Inferior parietal cortex (tissue), 1 donor: ENCODE results near the gene CYB5D1.

Experiments used
- DNase-seq: peaks from one replicate; pipeline ENCODE4 v3.0.0-alpha.2; 2016; ENCODE audit errors: extremely low spot score

Gene CYB5D1

DNA sequence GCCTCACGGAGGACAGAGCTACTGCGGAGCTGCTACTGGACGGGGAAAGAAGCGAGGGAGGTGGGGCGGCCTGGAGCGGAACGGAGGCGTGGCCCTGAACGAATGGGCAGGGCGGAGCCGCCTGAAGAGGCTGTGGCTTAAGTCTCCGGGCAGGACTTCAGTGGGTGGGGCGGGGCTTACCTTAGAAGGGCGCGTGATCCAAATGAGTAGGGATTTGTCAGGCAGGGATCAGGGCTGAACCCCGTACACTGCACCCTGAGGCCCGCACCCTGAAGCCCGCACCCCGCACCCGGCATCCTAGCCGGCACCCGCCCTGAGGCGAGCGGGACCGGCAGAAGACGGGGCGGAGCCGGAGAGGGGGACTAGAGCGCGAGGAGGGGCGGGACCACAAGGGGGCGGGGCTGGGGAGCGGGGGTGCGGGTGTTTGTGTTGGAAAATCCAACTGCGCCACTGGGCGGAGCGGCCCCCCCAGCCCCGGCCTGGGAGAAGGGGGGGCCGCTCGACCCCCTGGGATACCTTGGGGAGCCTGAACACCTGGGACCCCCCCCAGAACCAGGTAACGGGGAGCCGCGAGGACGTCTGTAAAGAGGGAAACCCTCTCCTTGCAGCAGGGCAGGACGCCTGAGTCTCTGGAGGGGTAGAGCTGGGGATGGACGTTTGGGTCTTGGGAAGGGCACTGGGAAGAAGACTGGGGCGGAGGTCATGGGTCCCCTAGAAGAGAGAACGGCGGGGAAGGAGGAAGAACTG, 23.8 kb upstream of the CYB5D1 start, which contains the start of gene KDM6B:
TSS of gene KDM6B (plus strand) at position 423 of the 747 bp plus-strand sequence. CDS start 11,338 bp downstream, outside the sequence.
- DNase-seq: peak; percentile 72

- DNase-seq: no peak
These were observed 23.3 kb upstream of the CYB5D1 start for GRCh38 chr17:7834542-7834956.

- peak; percentile 95 for DNase-seq
These were observed 22.6 kb upstream of the CYB5D1 start for GRCh38 chr17:7834957-7835813.

GRCh38 chr17:7835814-7836595, 21.8 kb upstream of the CYB5D1 start:
- peak; percentile 65 for DNase-seq

DNA sequence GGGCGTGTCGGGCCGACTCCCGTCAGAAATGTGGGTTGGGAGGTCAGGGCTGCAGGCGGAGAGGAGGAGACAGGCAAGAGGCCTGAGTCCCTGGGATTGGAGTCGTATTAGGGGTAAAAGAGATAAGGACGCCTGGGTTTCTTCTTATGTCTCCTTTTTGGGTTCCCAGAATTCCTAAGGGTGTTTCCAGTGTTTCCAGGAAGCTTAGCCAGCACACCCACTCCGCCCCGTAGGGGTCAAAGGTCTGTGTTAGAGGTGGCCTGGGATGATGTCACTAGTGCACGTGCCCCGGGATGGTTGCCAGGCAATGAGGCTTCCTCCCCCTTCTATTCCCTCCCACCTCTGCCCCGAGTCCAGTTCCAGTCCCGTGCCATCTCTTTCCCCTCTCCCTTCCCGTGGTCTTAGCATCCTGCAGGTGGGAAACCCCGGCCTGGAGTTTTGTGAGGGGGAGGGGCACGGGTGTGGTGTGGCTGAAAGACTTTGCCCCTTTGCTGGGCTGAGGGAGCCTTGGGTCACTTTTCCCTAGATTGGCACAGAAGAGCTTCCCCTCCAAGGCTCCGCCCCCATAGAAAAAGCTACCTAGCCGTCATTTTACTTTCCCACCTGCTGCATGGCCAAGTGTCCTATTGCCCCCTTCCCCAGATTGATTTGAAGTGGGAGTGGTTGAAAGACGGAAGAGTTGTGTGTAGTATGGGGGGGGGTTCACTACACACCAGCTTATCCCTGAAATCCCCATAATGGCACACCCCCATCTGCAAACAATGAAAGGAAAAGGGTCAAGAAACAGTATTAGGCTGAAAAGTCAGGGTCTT, 21.0 kb upstream of the CYB5D1 start:
- DNase-seq: peak; percentile 62

DNA sequence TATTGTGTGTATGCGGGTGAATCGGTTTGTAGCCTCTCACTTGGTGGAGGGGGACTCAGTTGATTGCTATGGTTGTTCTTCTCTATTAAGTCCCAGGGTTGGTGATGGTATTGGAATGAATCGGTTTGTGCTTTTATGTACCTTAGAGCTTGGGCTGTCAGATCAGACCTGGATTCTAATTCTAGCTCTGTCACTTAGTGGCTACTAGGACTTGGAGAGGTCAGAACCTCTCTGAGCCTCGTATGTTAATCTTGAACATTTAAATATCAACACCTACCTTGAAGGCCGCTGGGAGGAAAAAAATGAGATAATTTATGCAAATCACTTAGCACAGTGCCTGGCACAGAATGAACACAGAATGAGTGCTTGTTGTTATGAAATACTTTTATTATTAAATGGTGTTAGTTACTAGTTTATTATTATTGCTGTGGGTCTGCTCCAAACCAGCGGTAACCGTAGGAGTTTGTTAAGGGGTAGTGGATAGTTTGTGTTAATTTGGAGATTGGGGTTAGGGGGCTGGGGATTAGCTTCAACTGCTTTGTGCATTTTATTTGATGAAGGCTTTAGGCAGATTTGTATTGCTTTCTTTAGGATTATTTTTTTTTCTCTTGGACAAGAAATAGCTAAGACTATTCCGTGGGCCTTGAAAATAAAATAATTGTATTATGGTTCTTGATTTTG, 20.3 kb upstream of the CYB5D1 start:
- no peak for DNase-seq

DNA sequence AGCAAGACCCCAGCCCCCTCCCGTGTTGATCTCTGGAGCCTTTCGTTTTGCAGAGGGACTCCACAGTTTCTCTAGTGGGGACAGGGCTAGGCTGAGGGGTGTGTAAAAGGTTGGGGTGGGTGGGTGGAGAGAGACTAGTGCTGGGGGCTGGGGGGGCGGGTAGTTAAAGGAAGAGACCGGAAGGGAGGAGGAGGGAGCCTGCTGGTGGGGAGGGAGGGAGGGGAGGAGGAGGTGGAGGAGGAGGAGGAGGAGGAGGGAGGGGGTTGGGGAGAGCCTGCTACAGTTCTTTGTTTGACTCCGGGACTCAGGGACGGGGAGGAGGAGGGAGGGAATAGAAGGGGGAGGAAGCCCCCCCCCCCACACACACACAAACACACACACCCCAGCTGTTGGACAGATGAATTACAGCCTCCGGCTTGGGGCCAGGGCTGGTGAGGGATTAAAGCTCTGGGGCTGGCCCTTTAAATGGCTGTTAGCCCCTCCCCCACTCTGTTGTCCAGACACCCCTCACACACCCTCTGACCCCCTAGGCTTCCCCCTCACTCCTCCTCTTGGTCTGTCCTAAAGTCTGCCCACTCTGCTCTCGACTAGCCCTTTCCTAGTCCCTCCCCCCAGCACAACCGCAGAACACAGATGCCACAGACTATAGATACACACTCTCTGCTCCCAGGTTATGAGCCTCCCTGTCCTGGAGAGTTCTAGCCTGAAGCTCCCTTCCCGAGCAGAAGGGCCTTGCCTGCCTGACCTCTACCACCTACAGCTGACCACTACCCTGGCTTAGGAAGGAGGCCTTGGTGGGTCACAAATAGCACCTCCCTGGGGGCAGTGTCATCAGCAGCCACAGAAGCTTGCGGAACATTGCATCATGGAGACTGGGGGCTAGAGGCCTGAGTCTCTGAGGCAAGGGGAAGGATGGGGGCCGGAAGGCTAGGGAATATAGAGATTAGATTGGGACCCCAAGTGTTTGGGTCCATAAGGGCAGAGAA, 19.4 kb upstream of the CYB5D1 start:
- no peak for DNase-seq

GRCh38 chr17:7839190-7839875, 18.5 kb upstream of the CYB5D1 start:
- no peak for DNase-seq

DNA sequence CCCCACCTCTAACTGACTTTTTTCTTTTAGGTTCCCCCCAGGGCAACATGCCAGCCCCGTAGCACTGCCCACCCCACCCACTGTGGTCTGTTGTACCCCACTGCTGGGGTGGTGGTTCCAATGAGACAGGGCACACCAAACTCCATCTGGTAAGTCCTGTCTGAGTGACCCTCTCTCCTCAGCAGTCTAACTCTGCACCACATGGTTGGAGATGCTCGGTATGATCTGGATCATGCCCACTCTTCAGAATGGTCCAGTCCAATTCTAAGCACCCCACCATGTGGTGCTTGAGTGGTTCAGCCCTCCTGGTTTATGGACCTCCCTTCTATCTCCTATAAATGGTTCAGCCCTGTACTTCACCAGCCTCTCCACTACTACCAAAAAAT, 17.9 kb upstream of the CYB5D1 start:
- DNase-seq: no peak

GRCh38 chr17:7840441-7840840, 17.4 kb upstream of the CYB5D1 start:
- no peak for DNase-seq

GRCh38 chr17:7840875-7841274, 16.9 kb upstream of the CYB5D1 start:
- no peak for DNase-seq

DNA sequence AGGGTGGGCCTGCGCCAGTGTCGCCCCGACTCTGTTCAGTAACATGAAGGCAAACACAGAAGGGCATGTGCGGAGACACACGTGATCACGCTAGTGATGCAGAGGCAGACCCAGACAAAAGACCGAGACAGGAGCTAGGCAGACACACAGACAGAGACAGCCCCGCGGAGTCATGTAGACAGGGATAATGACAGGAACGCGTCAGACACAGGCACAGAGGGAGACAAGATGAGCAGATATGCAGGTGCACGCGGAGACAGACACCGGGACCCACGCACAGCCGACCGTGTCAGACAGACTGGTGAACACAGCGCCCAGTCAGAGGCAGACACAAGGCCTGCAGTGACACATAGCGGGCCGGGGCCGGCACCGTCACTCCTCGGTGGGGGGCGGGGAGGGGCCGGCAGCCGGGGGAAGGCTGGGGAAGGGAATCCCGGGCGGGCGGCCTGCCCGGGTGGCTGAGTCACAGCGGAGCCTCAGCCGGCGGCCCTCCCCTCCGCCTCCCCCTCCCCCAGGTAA, 16.3 kb upstream of the CYB5D1 start:
- DNase-seq: peak; percentile 67

DNA sequence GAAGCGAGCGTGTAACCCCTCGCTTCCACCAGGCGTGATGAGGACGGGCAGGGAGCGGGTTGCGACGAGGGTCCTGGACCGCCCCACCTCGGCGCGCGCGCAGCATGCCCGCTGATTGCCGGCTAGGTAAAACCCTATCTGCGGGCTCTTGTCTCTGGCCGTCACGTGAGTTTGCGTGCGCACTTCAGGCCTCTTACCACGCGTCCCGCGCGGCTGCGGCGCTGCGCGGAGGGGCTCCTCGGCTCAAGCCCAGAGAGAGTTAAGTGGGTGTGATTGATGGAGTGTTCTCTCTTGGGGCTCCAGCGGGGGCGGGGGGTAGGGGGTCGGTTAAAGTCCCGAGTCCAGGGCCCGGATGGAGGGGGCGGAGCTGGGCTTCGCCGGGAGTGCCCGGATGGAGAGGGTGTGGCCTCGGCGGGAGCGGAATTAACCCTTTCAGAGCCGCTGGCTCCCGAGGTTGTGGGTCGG, 15.9 kb upstream of the CYB5D1 start:
- DNase-seq: peak; percentile 87

DNA sequence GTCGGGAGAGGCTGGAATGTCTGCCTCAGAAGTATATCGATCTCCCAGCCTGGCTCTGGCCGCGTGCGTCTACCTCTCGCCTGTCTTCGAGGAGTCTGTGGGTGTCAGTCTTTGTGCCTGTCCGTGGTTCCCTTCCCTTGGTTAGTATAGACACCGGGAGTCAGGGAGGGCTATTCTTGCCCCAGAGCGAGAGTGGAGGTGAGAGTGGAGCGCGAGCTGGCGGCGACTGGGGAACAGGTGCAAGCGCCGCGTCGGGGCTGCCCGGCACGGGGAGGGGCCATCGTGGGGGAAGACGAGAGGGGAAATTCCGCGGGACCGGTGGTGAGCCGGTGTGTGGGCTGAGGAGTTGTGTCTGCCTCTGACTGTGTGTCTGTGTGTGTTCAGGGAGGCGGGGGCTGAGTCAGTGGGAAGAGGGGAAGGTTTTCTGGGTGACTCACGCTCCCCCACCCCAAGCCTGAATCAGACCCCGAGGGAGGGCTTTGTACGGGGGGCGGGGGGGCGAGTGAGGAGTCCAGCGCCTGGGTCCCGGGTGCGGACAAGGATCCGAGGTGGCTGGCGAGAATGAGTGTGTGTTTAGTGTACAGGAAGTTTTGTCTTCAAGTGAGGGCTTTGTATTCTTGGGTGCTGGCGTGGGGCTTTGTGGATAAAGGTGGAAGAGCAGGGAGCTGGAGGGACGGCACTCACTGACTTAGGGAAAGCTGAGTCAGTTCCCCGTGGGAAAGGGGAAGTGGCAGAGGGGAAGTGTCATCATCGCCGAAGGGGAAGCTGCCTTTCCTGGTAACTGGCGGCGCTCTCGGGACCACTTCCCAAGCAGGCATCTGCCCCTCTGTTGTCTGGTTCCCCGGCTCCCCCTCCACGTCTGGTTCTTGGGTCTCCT, 15.2 kb upstream of the CYB5D1 start:
- peak; percentile 47 for DNase-seq

GRCh38 chr17:7843257-7843535, 14.6 kb upstream of the CYB5D1 start:
- DNase-seq: peak; percentile 13

- DNase-seq: peak; percentile 42
These were observed 14.1 kb upstream of the CYB5D1 start for GRCh38 chr17:7843536-7844291.
